CD14-positive monocyte (primary cell): Measurements from ENCODE around the gene ZBTB5. TPM values are rescaled to one million over a fixed set of nuclear protein-coding genes. Genes with fewer than 3 reads are reported as not detected.
"Not testable (repeated sequence)": the region's sequence is repeated elsewhere in the genome, so short reads cannot be mapped to it uniquely, and the experiment has no call there.

Source experiments
- DNase-seq, 3 donors: peaks; one replicate each; pipeline ENCODE4 v3.0.0-alpha.2; 2011 to 2022
- H2AFZ ChIP-seq: 2 replicates; pipeline ENCODE4 v1.6.0; 2012; ENCODE audit warnings: mild to moderate bottlenecking, low read depth, low read length, inconsistent platforms; ENCODE audit not compliant: insufficient read depth, poor library complexity, severe bottlenecking
- H3K27ac ChIP-seq, 2 donors: 1 replicate in 1 of 2; 2 replicates in 1 of 2; pipeline ENCODE4 v1.5.1; 2012 to 2013; ENCODE audit warnings: low read length in 2 of 2, control low read depth in 1 of 2, inconsistent platforms in 1 of 2, low read depth in 1 of 2, mild to moderate bottlenecking in 1 of 2
- H3K27me3 ChIP-seq, 2 donors: one replicate each; pipeline versions ENCODE4 v1.6.0 to v1.6.1; 2011 to 2013; ENCODE audit warnings: low read length in 2 of 2; ENCODE audit not compliant: control insufficient read depth in 2 of 2, insufficient read depth in 2 of 2
- H3K36me3 ChIP-seq, 2 donors: replicated peaks in 1 of 2; 1 replicate in 1 of 2; 2 replicates in 1 of 2; pipeline versions ENCODE4 v1.5.1 to v1.6.1; 2012 to 2013; ENCODE audit warnings: low read length in 2 of 2, control low read depth in 1 of 2, inconsistent platforms in 1 of 2, mild to moderate bottlenecking in 1 of 2; ENCODE audit not compliant: insufficient read depth in 2 of 2, control insufficient read depth in 1 of 2
- H3K4me1 ChIP-seq, 2 donors: 1 replicate in 1 of 2; 2 replicates in 1 of 2; pipeline versions ENCODE4 v1.5.1 to v1.6.1; 2012 to 2013; ENCODE audit warnings: low read length in 2 of 2, control low read depth in 1 of 2, inconsistent platforms in 1 of 2, mild to moderate bottlenecking in 1 of 2, moderate library complexity in 1 of 2; ENCODE audit not compliant: insufficient read depth in 2 of 2, control insufficient read depth in 1 of 2
- H3K4me2 ChIP-seq: replicated peaks from 2 replicates; pipeline ENCODE3; 2012; ENCODE audit warnings: low read length, moderate library complexity, mild to moderate bottlenecking; ENCODE audit not compliant: poor library complexity, severe bottlenecking; ENCODE audit errors: extremely low read depth
- H3K4me3 ChIP-seq, 3 experiments: fragments of 200-600 bp in 1 of 3; sonication (generic) in 1 of 3; replicated peaks in 1 of 3; 1 replicate in 2 of 3; 2 replicates in 1 of 3; pipeline ENCODE4 v1.5.1; 2011 to 2013; ENCODE audit warnings: low read length in 3 of 3, mild to moderate bottlenecking in 3 of 3, control low read depth in 2 of 3, low read depth in 2 of 3, inconsistent platforms in 1 of 3, moderate library complexity in 1 of 3
- H3K79me2 ChIP-seq: 2 replicates; pipeline ENCODE4 v1.6.0; 2012; ENCODE audit warnings: mild to moderate bottlenecking, control low read depth, inconsistent platforms, low read length, moderate library complexity; ENCODE audit not compliant: insufficient read depth
- H3K9ac ChIP-seq: 2 replicates; pipeline ENCODE4 v1.6.0; 2017; ENCODE audit warnings: low read length, mild to moderate bottlenecking; ENCODE audit not compliant: insufficient read depth, poor library complexity, severe bottlenecking
- H3K9me3 ChIP-seq, 2 donors: replicated peaks in 1 of 2; 1 replicate in 1 of 2; 2 replicates in 1 of 2; pipeline versions ENCODE4 v1.5.1 to v1.6.1; 2012 to 2013; ENCODE audit warnings: low read length in 2 of 2, control low read depth in 1 of 2; ENCODE audit not compliant: control insufficient read depth in 1 of 2, insufficient read depth in 1 of 2
- H4K20me1 ChIP-seq: 2 replicates; pipeline ENCODE4 v1.6.0; 2012; ENCODE audit warnings: mild to moderate bottlenecking, low read length, control low read depth, moderate library complexity; ENCODE audit not compliant: insufficient read depth
- H3K27ac Mint-ChIP-seq, 7 donors: one replicate each; pipeline ENCODE4 v1.8.0; 2020; ENCODE audit warnings: mild to moderate bottlenecking in 7 of 7, mixed read lengths in 7 of 7, moderate library complexity in 6 of 7, inconsistent platforms in 2 of 7
- H3K27me3 Mint-ChIP-seq, 3 donors: one replicate each; pipeline ENCODE4 v1.8.0; 2021 to 2022; ENCODE audit warnings: low read depth in 3 of 3, mild to moderate bottlenecking in 3 of 3, mixed read lengths in 3 of 3, moderate library complexity in 3 of 3, inconsistent platforms in 1 of 3
- H3K36me3 Mint-ChIP-seq, 2 donors: one replicate each; pipeline ENCODE4 v1.8.0; 2020; ENCODE audit warnings: mixed read lengths in 2 of 2, inconsistent platforms in 1 of 2, mild to moderate bottlenecking in 1 of 2
- H3K4me1 Mint-ChIP-seq: one replicate; pipeline ENCODE4 v1.8.0; 2020; ENCODE audit warnings: mild to moderate bottlenecking, mixed read lengths
- H3K4me3 Mint-ChIP-seq, 2 donors: one replicate each; pipeline ENCODE4 v1.8.0; 2020; ENCODE audit warnings: mild to moderate bottlenecking in 2 of 2, mixed read lengths in 2 of 2, moderate library complexity in 1 of 2
- H3K9me3 Mint-ChIP-seq, 7 donors: one replicate each; pipeline ENCODE4 v1.8.0; 2020 to 2022; ENCODE audit warnings: mixed read lengths in 7 of 7, mild to moderate bottlenecking in 6 of 7, moderate library complexity in 6 of 7, inconsistent platforms in 2 of 7
- CTCF ChIP-seq: fragments of 200-600 bp; IDR thresholded peaks from one replicate; pipeline ENCODE4 v1.8.0; 2022; ENCODE audit warnings: antibody characterized with exemption, mild to moderate bottlenecking
- WGBS: methylation state at CpG from one replicate; pipeline ENCODE4 v1.1.5; 2013; ENCODE audit warnings: missing lambda C conversion rate; ENCODE audit not compliant: insufficient coverage; 5-methylcytosine and 5-hydroxymethylcytosine counted together
- intact Hi-C, 2 donors: fragments of 100-400 bp; cut with micrococcal nuclease; formaldehyde crosslinking; loops; one replicate each; pipeline versions ENCODE4 v1.15.0 to v1.15.1; 2023
- polyA plus RNA-seq, 3 donors: library from polyadenylated mRNA; depleted of rRNA in 1 of 3; unstranded in 2 of 3; stranded (reverse) in 1 of 3; fragments of 300-500 nt in 2 of 3; fragments of >200 nt in 1 of 3; fragmentation: Illumina TruSeq in 2 of 3; gene quantifications; 1 replicate in 2 of 3; 2 replicates in 1 of 3; pipeline ENCODE4 v1.2.3, GENCODE V29; 2012 to 2021

ZBTB5 gene
- polyA plus RNA-seq, 3 donors = 0.58 to 6.4 (median 1.4) TPM

- H3K9me3 Mint-ChIP-seq = no peaks in the 10 kb centered on the region
- no peaks in the 10 kb centered on the region for H4K20me1 ChIP-seq
- H3K4me3 Mint-ChIP-seq = no peak overlapping the region
- peaks cover 26% of the 10 kb centered on the region for H3K79me2 ChIP-seq
- TF ChIP-seq CTCF = no peak
- H3K36me3 ChIP-seq = peaks cover 45 to 67% of the 10 kb centered on the region in 2 donors
- peaks cover 49 to 56% of the 10 kb centered on the region in 2 donors for H3K36me3 Mint-ChIP-seq
- no peak overlapping the region for H3K9ac ChIP-seq
- H3K4me1 ChIP-seq = peaks cover 16 to 17% of the 10 kb centered on the region in 2 donors
- no peak overlapping the region for H2AFZ ChIP-seq
- no peaks in the 10 kb centered on the region for H3K27me3 ChIP-seq
- H3K4me2 ChIP-seq = no peak overlapping the region
- H3K4me3 ChIP-seq = no peak overlapping the region
- peaks cover 0 to 2% (median 1%) of the 10 kb centered on the region in 3 donors for H3K27me3 Mint-ChIP-seq
- H3K4me1 Mint-ChIP-seq = peaks cover 18% of the 10 kb centered on the region
- peak overlapping the region in 4 of 7 donors; percentile 12 to 60 (median 34) for H3K27ac Mint-ChIP-seq
- H3K9me3 ChIP-seq = no peaks in the 10 kb centered on the region
- H3K27ac ChIP-seq = peak overlapping the region in 1 of 2 donors; percentile 41
- intact Hi-C loops = no loop called here
- no peak for DNase-seq
- WGBS = 77% methylated on average over 4 of the region's 6 CpGs
Observed at GRCh38 chr9:37426846-37427245, 38.4 kb downstream of the ZBTB5 start.

- peak overlapping the region in 1 of 7 donors; percentile 60 for H3K27ac Mint-ChIP-seq
- H3K27me3 Mint-ChIP-seq, intact Hi-C loops, H3K4me3 Mint-ChIP-seq, H2AFZ ChIP-seq, H3K9me3 Mint-ChIP-seq, H3K9ac ChIP-seq, H3K9me3 ChIP-seq, DNase-seq, H3K27me3 ChIP-seq, H3K4me2 ChIP-seq, H3K27ac ChIP-seq, H4K20me1 ChIP-seq, H3K4me3 ChIP-seq: not testable (repeated sequence)
- Histone ChIP-seq H3K4me1 (peaks cover 19 to 20% of the 10 kb centered on the region in 2 donors), H3K79me2 (peaks cover 26% of the 10 kb centered on the region), H3K36me3 (peaks cover 45 to 62% of the 10 kb centered on the region in 2 donors)
- H3K4me1 Mint-ChIP-seq = peaks cover 19% of the 10 kb centered on the region
- 98% methylated on average over 11 of the region's 15 CpGs for WGBS
- H3K36me3 Mint-ChIP-seq = peaks cover 44 to 52% of the 10 kb centered on the region in 2 donors
Observed at GRCh38 chr9:37426431-37426830, 38.8 kb downstream of the ZBTB5 start.
